Eye (tissue), 1 donor: ENCODE data around the gene CCDC43.
"Not testable (repeated sequence)": the region's sequence is repeated elsewhere in the genome, so short reads cannot be mapped to it uniquely, and the experiment has no call there.

ENCODE experiments used
- DNase-seq: peaks from one replicate; pipeline ENCODE4 v3.0.0-alpha.2; 2015

The CCDC43 gene

GRCh38 chr17:44666006-44666405, 23.6 kb downstream of the CCDC43 start:
- DNase-seq: no peak

GRCh38 chr17:44664867-44665266, 24.7 kb downstream of the CCDC43 start:
- DNase-seq: no peak

GRCh38 chr17:44663095-44663494, 26.5 kb downstream of the CCDC43 start:
- DNase-seq: no peak

DNA sequence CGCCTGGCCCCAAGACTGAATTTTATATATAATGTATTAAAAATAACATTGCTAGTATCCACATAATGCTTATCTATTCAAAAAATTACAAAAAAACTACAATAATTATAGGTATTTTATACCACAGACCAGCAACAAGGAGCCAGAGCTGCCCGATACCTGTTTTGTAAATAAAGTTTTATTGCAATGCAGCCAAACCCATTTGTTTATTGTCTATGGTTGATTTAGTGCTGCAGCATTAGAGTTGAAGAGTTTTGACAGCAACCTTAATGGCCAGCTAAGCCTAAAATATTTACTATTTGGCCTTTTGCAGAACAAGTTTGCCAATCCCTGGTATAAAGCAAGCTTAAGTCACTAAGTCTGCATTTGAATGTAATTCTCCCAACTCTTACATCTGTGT, 27.7 kb downstream of the CCDC43 start:
- no peak for DNase-seq

GRCh38 chr17:44655983-44656710, 33.4 kb downstream of the CCDC43 start, which contains the start of gene MEIOC:
Gene MEIOC, plus strand, starts transcription at chr17:44656468. Its CDS starts 146 bp downstream, at chr17:44656614.
- peak; percentile 70 for DNase-seq

GRCh38 chr17:44653954-44654353, 35.6 kb downstream of the CCDC43 start:
- DNase-seq: no peak

- DNase-seq: no peak
Measured at GRCh38 chr17:44653384-44653783, 36.2 kb downstream of the CCDC43 start.

DNA sequence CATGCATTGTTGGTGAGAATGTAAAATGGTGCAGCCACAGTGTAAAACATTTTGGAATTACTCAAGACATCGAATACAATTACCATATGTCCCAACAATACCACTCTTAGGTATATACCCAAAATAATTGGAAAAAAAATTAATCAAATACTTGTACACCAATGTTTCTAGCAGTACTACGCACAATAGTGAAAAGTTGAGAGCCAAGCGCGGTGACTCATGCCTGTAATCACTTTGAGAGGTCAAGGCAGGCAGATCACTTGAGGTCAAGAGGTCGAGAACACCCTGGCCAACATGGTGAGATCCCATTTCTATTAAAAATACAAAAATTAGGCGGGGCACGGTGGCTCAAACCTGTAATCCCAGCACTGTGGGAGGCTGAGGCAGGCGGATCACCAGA, 36.8 kb downstream of the CCDC43 start:
- DNase-seq: no peak

DNA sequence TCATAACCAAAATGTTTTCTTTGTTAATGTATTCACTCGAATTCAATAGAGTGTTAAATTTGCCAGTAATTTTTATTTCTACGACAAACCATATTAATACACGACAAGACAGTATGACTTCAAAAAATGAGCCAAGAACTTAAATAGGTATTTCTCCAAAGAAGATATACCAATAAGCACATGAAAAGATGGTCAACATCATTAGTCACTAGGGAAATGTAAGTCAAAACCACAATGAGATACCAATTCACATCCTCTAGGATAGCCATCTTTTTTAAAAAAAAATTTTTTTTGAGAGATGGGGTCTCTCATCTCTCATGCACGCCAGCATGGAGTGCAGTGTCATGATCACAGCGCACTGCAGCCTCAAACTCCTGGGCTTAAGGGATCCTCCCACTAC, 38.3 kb downstream of the CCDC43 start:
- DNase-seq: no peak

DNA sequence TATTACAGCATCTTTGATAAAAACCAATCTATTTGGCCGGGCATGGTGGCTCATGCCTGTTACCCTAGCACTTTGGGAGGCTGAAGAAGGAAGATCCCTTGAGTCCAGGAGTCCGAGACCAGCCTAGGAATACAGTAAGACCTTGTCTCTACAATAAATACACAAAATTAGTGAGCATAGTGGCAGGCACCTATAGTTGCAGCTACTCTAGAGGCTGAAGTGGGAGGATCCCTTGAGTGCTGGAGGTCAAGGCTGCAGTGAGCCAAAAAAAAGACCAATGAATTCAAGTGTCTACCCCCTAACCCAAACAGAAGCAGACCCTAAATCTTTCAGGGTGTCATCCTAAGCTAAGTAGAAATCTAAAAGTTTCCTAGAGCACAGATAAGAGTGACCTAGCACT, 40.6 kb downstream of the CCDC43 start:
- no peak for DNase-seq

DNA sequence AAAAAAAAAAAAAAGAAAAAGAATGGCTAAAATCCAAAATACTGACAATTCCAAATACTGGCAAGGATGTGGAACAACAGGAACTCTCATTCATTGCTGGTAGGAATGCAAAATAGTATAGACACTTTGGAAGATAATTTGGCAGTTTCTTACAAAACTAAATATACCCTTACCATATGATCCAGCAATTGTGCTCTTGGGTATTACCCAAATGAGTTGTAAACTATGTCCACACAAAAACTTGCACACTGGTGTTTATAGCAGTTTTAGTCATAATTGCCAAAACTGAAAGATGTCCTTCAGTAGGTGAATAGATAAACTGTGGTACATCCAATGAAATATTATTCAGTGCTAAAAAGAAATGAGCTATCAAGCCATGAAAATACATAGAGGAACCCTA, 41.8 kb downstream of the CCDC43 start:
- DNase-seq: no peak

- DNase-seq: no peak
Measured at GRCh38 chr17:44646280-44646679, 43.3 kb downstream of the CCDC43 start.

GRCh38 chr17:44645341-44645740, 44.2 kb downstream of the CCDC43 start:
- no peak for DNase-seq

DNA sequence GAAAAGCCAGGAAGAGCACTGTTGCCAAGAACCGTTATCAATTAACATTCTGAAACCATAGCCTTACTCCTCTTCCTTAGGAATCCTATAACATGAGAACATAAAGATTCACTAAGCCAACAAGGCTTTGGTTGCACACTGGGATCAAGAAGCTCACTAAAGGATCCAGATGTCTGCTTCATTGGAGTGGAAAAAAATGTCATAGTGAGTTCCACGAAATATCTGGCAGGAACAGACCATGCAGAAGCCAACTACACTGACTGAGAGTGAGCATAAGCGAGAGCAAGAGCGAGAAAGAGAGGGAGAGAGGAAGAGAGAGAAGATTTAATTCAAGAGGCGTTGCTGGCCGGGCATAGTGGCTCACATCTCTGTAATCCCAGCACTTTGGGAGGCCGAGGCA, 46.7 kb downstream of the CCDC43 start:
- peak; percentile 77 for DNase-seq

DNA sequence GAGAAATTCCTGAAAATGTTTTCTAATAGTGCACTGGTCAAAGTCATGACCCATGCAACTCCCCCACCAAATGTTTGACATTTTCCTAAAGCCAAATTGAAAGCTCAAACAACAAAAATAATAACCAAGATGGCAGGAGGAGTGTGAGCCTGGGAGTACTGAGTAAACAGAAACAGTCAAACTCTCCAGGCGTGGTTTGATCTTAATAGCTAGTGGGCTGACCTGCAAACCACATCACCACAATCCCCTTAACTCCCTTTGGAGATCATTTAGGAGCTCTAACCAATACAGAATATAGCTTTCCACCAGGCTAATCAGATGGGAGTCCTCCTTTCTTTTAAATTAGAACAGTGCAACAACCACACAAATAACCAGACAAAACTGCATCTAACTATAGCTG, 52.5 kb downstream of the CCDC43 start:
- DNase-seq: no peak

- peak; percentile 68 for DNase-seq
Measured at GRCh38 chr17:44636562-44636961, 53.0 kb downstream of the CCDC43 start.

GRCh38 chr17:44634401-44634800, 55.2 kb downstream of the CCDC43 start:
- not testable (repeated sequence) for DNase-seq

DNA sequence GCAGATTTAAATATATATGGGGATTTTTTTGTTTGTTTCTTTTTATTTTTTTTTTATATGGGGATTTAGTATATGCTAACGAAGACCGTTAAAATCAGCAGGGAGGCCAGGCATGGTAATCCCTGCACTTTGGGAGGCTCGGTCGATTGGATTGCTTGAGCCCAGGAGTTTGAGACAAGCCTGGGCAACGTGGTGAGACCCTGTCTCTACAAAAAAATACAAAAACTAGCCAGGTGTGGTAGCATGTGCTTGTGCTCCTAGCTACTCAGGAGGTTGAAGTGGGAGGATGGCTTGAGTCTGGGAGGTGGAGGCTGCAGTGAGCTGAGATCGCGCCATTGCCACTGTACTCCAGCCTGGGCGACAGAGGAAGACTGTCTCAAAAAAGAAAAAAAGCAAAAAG, 55.6 kb downstream of the CCDC43 start:
- DNase-seq: no peak

GRCh38 chr17:44630703-44631102, 58.9 kb downstream of the CCDC43 start:
- DNase-seq: no peak

DNA sequence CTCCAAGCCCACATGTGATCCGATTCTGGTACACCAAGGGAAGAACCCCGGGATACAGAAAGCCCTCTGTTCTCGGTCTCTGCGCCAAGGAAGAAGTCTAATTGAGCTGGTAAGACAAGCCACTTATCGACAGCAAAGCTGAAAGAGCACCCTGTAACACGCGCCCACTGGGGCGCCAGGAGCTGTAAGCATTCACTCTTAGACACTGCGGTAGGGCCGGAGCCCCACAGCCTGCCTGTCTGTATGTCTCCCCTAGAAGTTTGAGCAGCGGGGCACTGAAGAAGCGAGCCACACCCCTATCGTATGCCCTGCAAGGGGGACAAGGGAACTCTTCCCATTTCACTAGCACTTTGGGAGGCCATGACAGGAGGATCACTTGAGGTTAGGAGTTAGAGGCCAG, 60.3 kb downstream of the CCDC43 start:
- DNase-seq: no peak

DNA sequence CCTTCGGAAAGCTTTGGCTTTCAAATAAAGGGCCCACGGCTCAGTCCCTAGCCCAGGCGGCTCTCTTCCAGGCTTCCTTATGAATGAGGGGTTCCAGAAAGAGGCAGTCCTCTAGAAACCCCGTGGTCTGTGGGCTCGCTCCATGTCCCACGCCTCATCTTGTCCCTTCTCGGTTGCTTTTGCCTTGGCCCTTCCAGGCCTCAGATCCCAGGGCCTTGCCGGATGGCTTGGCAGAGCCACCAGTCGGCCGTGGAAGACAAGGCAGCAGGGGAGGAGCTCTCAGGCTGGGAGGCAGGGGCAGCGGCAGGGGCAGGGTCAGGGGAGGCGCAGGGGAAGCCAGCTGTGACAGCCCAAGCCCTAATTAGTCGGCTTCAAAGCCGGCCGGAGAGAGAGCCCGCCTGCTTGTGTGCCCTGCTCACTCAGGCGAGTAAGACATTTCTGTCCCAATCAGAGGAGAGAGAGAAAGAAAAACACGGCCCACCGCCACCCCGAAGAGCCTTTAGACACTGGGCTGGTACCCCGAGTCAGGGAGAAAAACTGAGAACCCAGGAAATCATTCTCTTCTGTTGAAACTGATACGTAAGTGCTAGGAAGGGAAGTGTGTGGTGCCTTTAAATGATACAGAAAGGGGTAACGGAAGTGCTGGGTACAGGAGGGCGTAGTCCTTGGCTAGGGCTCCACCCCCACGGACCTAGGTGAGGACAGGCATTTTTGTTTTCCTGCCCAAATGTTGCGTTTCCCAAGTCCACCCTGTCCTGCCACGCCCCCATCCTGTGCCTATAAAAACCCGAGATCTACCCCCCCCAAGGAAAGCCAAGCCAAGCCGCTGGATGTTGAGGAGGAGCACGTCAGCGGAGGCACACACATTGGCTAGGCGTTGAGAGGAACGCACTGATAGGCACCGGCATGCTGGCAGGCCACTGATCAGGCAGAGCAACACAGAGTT, 61.1 kb downstream of the CCDC43 start:
- peak; percentile 96 for DNase-seq

DNA sequence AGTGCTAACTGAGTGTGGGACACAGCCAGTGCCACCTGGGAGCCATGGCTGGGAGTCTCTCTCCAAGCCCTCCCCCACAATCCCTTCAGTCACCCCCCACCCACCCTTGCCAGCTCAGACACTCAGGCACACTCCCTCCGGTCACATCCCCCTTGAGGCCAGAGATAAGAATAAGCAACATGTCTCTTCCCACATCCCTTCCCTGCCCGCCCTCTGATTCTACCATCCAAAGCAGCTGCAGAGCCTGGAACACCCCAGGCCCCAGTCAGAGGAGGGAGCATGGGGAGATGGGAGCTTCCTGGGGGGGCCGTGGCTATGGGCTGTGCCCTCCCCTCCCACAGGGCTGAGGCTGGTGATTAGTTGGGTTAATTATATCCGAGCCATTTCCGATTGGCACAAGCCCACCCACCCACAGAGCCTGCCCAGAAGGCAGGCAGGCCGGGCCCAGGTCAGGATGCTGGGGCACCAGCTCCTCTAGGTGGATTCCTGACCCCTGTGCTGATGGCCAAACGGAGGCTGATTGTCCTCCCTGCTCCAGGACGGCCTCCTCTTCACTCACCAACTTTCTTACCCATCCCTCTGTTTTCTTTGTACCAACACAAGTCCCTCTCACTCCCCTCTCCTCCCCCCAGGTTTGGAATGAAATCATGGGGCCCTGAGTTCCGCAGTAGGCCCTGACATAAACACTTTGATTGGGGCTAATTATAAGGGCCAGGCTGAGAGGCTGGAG, 61.9 kb downstream of the CCDC43 start:
- DNase-seq: no peak
